HG02870 (cell line): ENCODE results near the gene LPAR5.
"Not testable (repeated sequence)": the region's sequence is repeated elsewhere in the genome, so short reads cannot be mapped to it uniquely, and the experiment has no call there.

Experiments used
- ATAC-seq: cut with Tn5 transposase; IDR thresholded peaks from one replicate; pipeline ENCODE4 v1.9.1; 2021; ENCODE audit warnings: mild to moderate bottlenecking, moderate library complexity; ENCODE audit not compliant: unreplicated experiment

Gene LPAR5

GRCh38 chr12:6607751-6608591, 27.8 kb downstream of the LPAR5 start:
- peak; percentile 33 for ATAC-seq

DNA sequence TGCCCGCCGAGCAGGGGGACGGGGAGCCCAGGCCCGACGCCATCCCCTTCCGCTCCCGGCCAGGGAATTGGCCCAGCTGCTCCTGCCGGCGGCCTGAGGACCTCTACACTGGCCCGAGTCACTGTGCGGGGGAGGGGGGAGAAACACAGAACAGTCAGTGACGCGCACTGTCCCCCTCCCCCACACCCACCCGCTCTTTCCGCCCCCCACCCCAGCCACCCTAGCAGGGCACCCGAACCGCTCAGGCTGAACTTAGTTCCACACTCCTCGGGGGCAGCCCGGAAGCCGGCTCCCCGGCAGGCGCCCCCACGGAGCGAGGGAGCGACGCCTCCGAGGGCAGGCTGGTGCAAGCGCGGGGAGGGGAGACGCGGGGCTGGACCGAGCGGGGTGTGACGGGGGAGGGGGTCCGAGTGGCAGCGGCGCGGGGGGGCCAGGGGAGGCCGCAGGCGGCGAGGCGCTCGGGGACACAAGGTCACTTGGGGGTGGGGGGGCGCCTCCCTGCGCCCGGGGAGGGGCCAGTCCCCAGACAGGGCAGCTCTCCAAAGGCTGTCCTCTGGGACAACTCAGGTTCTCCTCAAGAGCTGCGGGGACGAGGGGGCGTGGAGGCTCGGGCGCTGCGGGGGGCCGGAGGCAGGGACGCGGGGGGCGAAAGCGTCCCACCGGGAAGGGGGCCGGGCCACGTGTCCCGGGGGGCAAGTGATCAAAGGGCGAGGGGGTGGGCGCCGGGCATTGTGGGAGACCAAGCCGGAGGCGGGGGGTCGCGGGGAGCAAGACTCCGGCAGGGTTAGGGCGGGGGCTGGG, 29.2 kb downstream of the LPAR5 start:
- ATAC-seq = no peak

DNA sequence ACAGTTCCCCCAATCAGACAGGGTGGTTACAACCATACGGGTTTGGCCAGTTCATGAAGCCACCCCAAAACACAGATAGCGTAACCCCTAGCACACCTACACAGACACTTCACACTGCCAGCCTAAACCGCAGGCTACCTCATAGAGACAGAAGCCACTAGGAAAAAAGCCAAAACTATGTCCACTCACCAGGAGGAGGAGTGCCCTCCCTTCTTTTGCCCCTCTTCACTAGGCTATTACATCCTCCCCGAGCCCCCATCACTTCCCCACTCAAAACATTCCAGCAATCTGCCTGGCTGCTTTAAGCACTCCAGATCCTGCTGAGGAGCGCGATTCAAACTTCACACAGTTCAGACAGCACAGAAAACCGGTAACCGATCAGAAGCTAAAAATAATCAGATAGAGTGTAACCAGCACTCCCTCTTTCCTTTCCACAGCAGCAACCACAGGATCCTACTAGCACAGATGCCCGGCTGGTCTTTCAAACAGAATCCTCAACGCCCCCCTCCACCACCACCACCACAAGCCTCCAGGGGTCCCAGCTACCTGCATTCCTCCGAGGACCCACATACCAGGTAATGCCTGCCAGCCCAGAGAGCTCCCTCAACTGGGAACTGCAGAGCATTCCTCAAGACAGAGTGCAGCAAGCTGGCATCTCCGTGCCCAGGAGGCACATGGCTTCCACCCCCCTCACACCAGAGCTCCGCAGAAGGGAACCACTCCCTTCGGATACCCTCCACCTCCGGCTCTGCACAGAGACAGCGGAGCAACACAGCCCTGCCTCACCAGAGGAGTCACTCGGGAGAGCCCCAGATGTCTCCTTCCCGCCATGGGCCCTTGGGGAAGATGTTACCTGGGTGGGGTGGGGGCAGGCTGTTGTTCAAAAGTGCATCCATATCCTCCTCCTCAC, 30.1 kb downstream of the LPAR5 start:
- ATAC-seq = no peak

GRCh38 chr12:6604259-6605029, 31.3 kb downstream of the LPAR5 start:
- no peak for ATAC-seq

DNA sequence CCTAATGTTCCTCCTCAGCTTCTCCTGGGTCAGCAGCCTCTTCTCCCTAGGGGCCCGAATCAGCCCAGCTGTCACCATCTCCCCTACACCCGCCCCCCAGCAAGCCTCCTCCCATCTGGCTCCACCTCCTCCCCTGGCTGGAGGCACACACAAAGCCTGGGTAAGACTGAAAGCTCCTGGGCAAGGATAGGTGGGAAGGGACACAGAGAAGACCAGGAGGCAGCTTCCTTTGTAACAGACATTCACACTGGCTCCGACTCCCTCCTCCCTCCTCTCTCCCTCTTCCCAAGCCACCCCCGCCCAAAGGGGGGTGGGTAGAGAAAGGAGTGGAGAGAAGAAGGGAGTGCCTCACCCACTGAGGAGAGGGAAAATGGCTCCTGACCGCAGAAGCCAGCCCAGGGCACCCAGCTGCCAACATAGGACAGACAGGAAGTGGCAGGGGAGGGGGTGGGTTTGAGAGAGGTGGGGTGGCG, 32.6 kb downstream of the LPAR5 start:
- no peak for ATAC-seq

DNA sequence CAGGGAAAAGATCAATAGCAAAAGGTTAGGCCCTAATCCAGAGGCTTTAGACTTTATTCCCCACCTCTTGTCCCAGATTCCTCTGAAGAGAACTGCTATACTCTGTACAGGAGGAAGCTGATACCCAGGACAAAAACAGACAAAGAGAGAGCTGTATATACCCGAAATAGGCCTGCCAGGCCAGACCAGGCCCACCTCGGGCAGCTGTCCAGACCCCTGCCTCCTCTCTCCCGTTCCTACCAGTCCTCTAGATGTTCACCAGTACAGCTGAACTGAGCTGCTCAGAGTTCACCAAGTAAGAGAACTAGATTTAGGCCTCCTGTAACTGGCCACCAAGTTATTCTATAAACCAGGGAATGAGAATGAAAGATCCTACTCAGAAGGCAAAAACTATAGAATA, 33.2 kb downstream of the LPAR5 start:
- ATAC-seq = no peak

GRCh38 chr12:6595673-6596072, 40.1 kb downstream of the LPAR5 start:
- not testable (repeated sequence) for ATAC-seq

DNA sequence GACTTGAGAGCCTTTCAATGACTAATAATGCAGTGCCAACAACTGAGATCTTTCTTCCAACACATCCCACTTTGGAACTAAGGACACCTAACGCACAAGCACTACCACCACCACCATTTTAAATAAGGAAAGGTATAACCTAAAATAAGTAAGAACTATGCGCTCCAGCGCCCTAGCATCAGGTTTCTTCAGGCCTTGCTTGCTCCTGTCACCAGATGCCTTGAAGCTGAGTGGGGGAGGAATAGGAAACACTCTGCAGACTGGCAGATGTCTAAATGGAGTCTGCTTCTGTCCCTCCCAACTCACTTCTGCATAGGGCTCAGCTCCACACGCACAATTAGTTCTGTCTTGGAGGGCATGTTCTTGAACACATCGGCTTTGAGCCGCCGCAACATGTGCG, 43.7 kb downstream of the LPAR5 start:
- ATAC-seq = no peak

- ATAC-seq = not testable (repeated sequence)
These were observed 49.2 kb downstream of the LPAR5 start for GRCh38 chr12:6586569-6586968.

- ATAC-seq = no peak
These were observed 51.5 kb downstream of the LPAR5 start for GRCh38 chr12:6584293-6584692.

- ATAC-seq = no peak
These were observed 52.8 kb downstream of the LPAR5 start for GRCh38 chr12:6582959-6583358.

DNA sequence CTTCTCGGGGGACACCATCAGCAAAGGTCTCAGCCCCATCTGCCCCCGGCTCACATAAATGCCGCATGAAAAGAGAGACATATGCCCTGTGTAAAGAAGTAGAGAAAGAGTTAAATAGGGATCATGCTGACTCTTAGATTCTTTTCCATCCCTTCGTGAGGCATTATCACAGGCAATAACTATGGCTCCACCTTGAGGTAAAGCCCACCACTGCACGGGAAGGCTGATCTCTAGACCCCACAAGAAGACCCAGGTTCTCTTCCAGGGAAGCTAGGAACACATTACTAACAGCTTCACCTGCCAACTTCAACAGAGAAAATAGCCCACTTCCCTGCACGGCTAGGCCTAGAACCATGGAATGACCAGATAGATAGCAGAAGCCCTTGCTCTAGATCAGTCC, 53.6 kb downstream of the LPAR5 start:
- no peak for ATAC-seq

DNA sequence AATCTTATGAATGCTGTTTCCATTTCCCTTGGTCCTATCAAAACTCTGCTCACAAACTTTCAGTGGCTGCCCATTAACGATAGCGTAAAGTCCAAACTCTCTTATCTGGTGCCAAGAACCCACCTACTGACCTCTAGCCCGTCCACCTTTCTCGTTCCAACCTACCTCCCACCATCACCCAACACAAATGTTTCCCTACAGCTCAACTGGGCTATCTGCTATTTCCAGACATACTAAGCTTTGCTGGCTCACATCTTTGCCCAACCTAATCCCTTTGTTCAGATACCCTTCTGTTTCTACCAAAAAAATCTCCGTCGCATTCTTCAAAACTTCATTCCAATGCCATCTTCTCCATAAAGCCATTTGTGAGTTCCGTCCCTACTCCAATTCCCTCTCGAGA, 60.1 kb downstream of the LPAR5 start:
- no peak for ATAC-seq

GRCh38 chr12:6574576-6575295, 61.0 kb downstream of the LPAR5 start:
- no peak for ATAC-seq

DNA sequence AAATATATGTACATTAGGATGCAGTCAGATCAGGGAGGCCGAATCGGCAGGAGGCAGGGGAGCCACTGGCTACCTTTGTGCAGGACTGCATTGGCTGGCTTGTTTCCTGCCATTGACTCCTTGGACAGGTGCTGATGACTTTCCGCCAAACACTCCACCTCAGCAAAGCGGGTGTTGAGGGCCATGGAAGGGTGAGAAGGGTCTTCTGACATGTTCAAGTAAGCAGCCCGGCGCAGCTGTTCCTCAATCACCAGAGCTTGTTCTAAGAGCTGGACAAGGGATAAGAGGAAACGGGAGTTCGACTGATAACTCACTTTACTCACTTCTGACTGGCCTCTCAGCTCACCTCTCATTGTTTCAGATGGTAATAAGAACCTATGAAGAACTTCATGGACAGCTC, 62.8 kb downstream of the LPAR5 start:
- no peak for ATAC-seq

DNA sequence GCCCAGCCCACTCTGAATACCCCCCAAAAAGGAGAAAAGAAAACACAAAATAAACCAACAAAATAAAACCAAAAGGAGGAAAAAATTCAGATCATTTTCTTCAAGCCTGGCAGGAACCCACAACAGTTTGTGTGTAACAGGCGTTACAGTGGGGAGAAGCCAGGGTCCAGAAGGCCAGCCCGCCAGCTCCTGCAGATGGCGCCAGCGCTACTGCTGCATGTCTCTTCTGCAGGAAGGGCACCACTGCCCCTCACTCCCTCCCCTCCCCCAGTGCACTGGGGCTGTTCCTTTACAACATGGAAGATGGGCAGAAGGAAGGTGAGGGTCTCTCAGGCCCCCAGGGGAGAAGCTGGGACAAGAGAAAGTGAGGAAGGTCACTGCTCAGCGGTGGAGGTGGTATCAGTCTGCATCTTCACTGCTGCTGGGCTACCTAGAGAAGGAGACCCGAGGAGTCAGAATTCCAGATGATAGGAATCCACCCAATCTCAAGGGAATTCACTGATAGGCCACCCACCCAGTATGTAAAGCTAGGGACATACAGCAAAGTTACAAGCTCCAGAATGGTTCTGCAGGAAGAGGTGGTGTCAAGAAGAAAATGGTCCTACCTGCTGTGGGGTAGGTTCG, 65.4 kb downstream of the LPAR5 start:
- no peak for ATAC-seq

DNA sequence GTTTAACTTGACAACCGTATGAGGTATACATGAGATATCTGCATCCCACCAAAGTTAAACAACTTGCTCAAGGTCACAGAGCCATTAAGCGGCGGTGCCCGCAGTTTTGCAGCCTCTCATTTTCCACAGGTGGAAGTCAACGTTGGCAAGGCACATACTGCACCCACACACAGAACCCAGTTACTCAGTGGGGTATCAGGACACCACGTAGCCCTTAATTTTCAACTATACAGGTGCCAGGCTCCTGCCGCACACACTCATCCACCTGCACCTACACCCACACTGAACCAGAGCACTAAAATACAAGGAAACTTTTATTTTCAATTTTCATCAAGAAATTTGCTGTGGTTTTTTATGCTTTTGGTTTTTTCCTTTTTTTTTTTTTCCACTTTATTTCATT, 66.0 kb downstream of the LPAR5 start:
- ATAC-seq = no peak

DNA sequence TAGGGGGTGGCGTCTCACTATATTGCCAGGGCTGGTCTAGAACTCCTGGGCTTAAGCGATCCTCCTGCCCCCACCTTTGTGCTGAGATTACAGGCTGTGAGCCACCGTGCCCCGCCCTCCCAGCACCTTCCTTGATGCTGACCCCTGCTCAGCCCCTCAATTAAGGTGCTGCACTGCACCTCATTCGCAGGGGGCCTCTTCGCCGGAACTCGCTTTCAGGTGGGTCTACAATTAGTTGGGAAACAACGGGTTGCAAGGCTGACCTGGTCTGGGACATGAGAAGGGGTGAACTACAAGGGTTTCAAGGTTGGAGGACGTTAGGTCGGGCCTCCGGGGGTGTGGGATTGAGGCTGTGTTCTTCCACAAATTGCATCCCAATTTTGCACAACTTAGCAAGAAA, 66.4 kb downstream of the LPAR5 start:
- no peak for ATAC-seq
